ENCODE results near the gene ATRX.
"Not testable (repeated sequence)": the region's sequence is repeated elsewhere in the genome, so short reads cannot be mapped to it uniquely, and the experiment has no call there.

Gene ATRX

GRCh38 chrX:77689376-77689775 is 96.6 kb downstream of the ATRX start:
- H3K4me3 ChIP-seq (ENCODE audit: low read length in 2 of 2), result no peak overlapping the region
- H3K27me3 ChIP-seq (ENCODE audit: control insufficient read depth in 2 of 2, insufficient read depth in 2 of 2, low read length in 2 of 2), result no peaks in the 10 kb centered on the region
- no peak overlapping the region for H3K9ac ChIP-seq (ENCODE audit: low read depth in 1 of 2, low read length in 2 of 2)
- H3K27ac ChIP-seq (ENCODE audit: low read depth in 2 of 2, low read length in 2 of 2), result no peak overlapping the region
- no peaks in the 10 kb centered on the region for H3K36me3 ChIP-seq (ENCODE audit: control insufficient read depth in 2 of 2, insufficient read depth in 2 of 2, low read length in 2 of 2)
- no peaks in the 10 kb centered on the region for H3K9me3 ChIP-seq (ENCODE audit: control insufficient read depth in 2 of 2, low read length in 2 of 2)
- no peaks in the 10 kb centered on the region for H3K4me1 ChIP-seq (ENCODE audit: control insufficient read depth in 2 of 2, insufficient read depth in 2 of 2, low read length in 2 of 2)

GRCh38 chrX:77685683-77686082 is 100.3 kb downstream of the ATRX start:
- not testable (repeated sequence) for H3K27ac ChIP-seq (ENCODE audit: low read depth in 2 of 2, low read length in 2 of 2); H3K36me3 ChIP-seq (ENCODE audit: control insufficient read depth in 2 of 2, insufficient read depth in 2 of 2, low read length in 2 of 2)

DNA sequence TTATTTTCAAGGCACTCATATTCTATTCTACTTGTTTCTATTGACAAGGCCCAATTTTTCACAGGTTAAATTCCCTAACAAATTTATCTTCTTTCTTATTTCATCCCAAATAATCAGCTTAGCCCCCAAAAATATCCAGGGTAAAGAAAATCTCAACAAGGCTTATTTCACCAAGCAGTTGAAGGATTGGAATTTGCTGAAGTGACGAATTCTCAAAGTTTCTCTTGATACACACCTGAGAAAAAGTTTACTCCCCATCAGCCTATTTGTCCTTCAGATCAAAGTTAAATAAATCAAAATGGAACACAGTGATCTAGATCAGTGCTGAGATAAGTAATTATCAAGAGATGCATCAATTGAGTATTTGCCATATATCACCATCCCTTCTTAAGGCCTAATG is 106.9 kb downstream of the ATRX start:
- Histone ChIP-seq H3K9me3 (ENCODE audit: control insufficient read depth in 2 of 2, low read length in 2 of 2) (no peaks in the 10 kb centered on the region), H3K4me1 (ENCODE audit: control insufficient read depth in 2 of 2, insufficient read depth in 2 of 2, low read length in 2 of 2) (no peaks in the 10 kb centered on the region), H3K4me3 (ENCODE audit: low read length in 2 of 2) (no peak overlapping the region), H3K27ac (ENCODE audit: low read depth in 2 of 2, low read length in 2 of 2) (no peak overlapping the region), H3K9ac (ENCODE audit: low read depth in 1 of 2, low read length in 2 of 2) (no peak overlapping the region), H3K27me3 (ENCODE audit: control insufficient read depth in 2 of 2, insufficient read depth in 2 of 2, low read length in 2 of 2) (no peaks in the 10 kb centered on the region), H3K36me3 (ENCODE audit: control insufficient read depth in 2 of 2, insufficient read depth in 2 of 2, low read length in 2 of 2) (peaks cover 0 to 6% of the 10 kb centered on the region in 2 donors)

More at GRCh38 chrX:77685683-77686082, 100.3 kb downstream of the ATRX start:
- not testable (repeated sequence) for H3K27me3 ChIP-seq (ENCODE audit: control insufficient read depth in 2 of 2, insufficient read depth in 2 of 2, low read length in 2 of 2); H3K9ac ChIP-seq (ENCODE audit: low read depth in 1 of 2, low read length in 2 of 2); H3K4me1 ChIP-seq (ENCODE audit: control insufficient read depth in 2 of 2, insufficient read depth in 2 of 2, low read length in 2 of 2); H3K9me3 ChIP-seq (ENCODE audit: control insufficient read depth in 2 of 2, low read length in 2 of 2); H3K4me3 ChIP-seq (ENCODE audit: low read length in 2 of 2)

GRCh38 chrX:77675986-77676385 is 110.0 kb downstream of the ATRX start:
- no peaks in the 10 kb centered on the region for H3K27me3 ChIP-seq (ENCODE audit: control insufficient read depth in 2 of 2, insufficient read depth in 2 of 2, low read length in 2 of 2)
- H3K36me3 ChIP-seq (ENCODE audit: control insufficient read depth in 2 of 2, insufficient read depth in 2 of 2, low read length in 2 of 2), result no peaks in the 10 kb centered on the region
- H3K9me3 ChIP-seq (ENCODE audit: control insufficient read depth in 2 of 2, low read length in 2 of 2), result no peaks in the 10 kb centered on the region
- H3K9ac ChIP-seq (ENCODE audit: low read depth in 1 of 2, low read length in 2 of 2), result no peak overlapping the region
- no peak overlapping the region for H3K27ac ChIP-seq (ENCODE audit: low read depth in 2 of 2, low read length in 2 of 2)
- no peak overlapping the region for H3K4me3 ChIP-seq (ENCODE audit: low read length in 2 of 2)
- H3K4me1 ChIP-seq (ENCODE audit: control insufficient read depth in 2 of 2, insufficient read depth in 2 of 2, low read length in 2 of 2), result no peaks in the 10 kb centered on the region

GRCh38 chrX:77668391-77669237 is 117.4 kb downstream of the ATRX start:
- Histone ChIP-seq H3K4me1 (ENCODE audit: control insufficient read depth in 2 of 2, insufficient read depth in 2 of 2, low read length in 2 of 2) (no peaks in the 10 kb centered on the region), H3K27me3 (ENCODE audit: control insufficient read depth in 2 of 2, insufficient read depth in 2 of 2, low read length in 2 of 2) (no peaks in the 10 kb centered on the region), H3K4me3 (ENCODE audit: low read length in 2 of 2) (no peak overlapping the region), H3K9me3 (ENCODE audit: control insufficient read depth in 2 of 2, low read length in 2 of 2) (no peaks in the 10 kb centered on the region), H3K27ac (ENCODE audit: low read depth in 2 of 2, low read length in 2 of 2) (no peak overlapping the region), H3K9ac (ENCODE audit: low read depth in 1 of 2, low read length in 2 of 2) (no peak overlapping the region), H3K36me3 (ENCODE audit: control insufficient read depth in 2 of 2, insufficient read depth in 2 of 2, low read length in 2 of 2) (no peaks in the 10 kb centered on the region)

DNA sequence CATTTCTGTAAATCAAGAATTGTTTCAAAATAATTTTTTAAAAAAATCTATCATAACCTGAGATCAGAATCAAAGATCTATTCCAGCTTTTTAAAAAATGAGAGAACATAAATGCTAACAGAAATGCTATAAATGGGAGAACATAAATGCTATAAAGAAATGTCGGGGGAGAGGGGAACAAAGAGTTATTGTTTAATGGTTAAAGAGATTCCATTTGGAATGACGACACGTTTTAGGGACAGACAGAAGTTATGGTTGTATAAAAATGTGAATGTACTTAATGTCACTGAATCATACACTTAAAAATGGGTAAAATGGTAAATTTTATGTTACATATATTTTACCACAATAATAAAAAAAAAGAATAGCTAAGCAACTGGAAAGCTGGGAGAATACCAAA is 127.1 kb downstream of the ATRX start:
- Histone ChIP-seq H3K36me3 (ENCODE audit: control insufficient read depth in 2 of 2, insufficient read depth in 2 of 2, low read length in 2 of 2) (peaks cover 3 to 5% of the 10 kb centered on the region in 2 donors), H3K27me3 (ENCODE audit: control insufficient read depth in 2 of 2, insufficient read depth in 2 of 2, low read length in 2 of 2) (no peaks in the 10 kb centered on the region), H3K27ac (ENCODE audit: low read depth in 2 of 2, low read length in 2 of 2) (no peak overlapping the region), H3K4me3 (ENCODE audit: low read length in 2 of 2) (no peak overlapping the region), H3K9me3 (ENCODE audit: control insufficient read depth in 2 of 2, low read length in 2 of 2) (no peaks in the 10 kb centered on the region), H3K9ac (ENCODE audit: low read depth in 1 of 2, low read length in 2 of 2) (no peak overlapping the region), H3K4me1 (ENCODE audit: control insufficient read depth in 2 of 2, insufficient read depth in 2 of 2, low read length in 2 of 2) (no peaks in the 10 kb centered on the region)

DNA sequence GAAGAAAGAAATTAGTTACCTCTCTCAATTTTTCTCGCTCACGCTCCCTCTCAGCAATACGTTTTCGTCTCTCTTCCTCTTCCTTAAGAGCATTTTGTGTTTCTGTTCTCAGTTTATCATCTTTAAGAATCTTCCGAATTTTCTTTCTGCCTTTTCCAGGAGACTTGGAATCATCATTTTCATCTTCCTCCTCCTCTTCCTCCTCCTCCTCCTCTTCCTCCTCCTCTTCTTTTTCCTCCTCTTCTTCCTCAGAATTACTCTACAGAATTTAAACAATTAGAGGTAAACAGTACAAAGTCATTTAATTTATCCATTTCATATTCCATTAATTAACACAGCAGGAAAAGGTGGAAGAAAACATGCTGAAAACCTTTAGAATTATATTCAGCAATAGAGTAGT is 133.9 kb downstream of the ATRX start:
- Histone ChIP-seq H3K27ac (ENCODE audit: low read depth in 2 of 2, low read length in 2 of 2) (no peak overlapping the region), H3K4me1 (ENCODE audit: control insufficient read depth in 2 of 2, insufficient read depth in 2 of 2, low read length in 2 of 2) (no peaks in the 10 kb centered on the region), H3K27me3 (ENCODE audit: control insufficient read depth in 2 of 2, insufficient read depth in 2 of 2, low read length in 2 of 2) (no peaks in the 10 kb centered on the region), H3K4me3 (ENCODE audit: low read length in 2 of 2) (no peak overlapping the region), H3K9me3 (ENCODE audit: control insufficient read depth in 2 of 2, low read length in 2 of 2) (no peaks in the 10 kb centered on the region), H3K36me3 (ENCODE audit: control insufficient read depth in 2 of 2, insufficient read depth in 2 of 2, low read length in 2 of 2) (peaks cover 3 to 5% of the 10 kb centered on the region in 2 donors), H3K9ac (ENCODE audit: low read depth in 1 of 2, low read length in 2 of 2) (no peak overlapping the region)

DNA sequence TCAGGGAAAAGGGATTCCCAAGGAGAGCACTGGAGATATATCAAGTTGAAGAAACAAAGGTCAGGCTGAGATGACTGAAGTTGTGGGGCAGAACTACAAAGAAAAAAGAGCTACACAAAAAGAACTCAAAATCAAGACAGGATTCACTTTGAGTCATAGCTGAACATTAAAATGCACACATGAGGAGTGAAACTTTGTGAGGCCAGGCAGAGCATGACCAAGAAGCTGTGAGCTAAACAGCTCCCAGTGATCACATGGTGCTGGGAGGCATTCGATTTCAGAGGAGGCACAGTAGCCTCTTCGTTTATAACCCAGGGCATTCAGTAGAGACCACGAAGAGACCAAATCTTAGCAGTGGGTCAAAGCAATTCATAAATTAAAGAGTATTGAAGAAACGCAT is 145.3 kb downstream of the ATRX start:
- Histone ChIP-seq H3K4me1 (ENCODE audit: control insufficient read depth in 2 of 2, insufficient read depth in 2 of 2, low read length in 2 of 2) (no peaks in the 10 kb centered on the region), H3K36me3 (ENCODE audit: control insufficient read depth in 2 of 2, insufficient read depth in 2 of 2, low read length in 2 of 2) (no peaks in the 10 kb centered on the region), H3K27me3 (ENCODE audit: control insufficient read depth in 2 of 2, insufficient read depth in 2 of 2, low read length in 2 of 2) (no peaks in the 10 kb centered on the region), H3K9ac (ENCODE audit: low read depth in 1 of 2, low read length in 2 of 2) (no peak overlapping the region), H3K9me3 (ENCODE audit: control insufficient read depth in 2 of 2, low read length in 2 of 2) (no peaks in the 10 kb centered on the region), H3K27ac (ENCODE audit: low read depth in 2 of 2, low read length in 2 of 2) (no peak overlapping the region), H3K4me3 (ENCODE audit: low read length in 2 of 2) (no peak overlapping the region)

- Histone ChIP-seq H3K36me3 (ENCODE audit: control insufficient read depth in 2 of 2, insufficient read depth in 2 of 2, low read length in 2 of 2) (peaks cover 0 to 5% of the 10 kb centered on the region in 2 donors), H3K27ac (ENCODE audit: low read depth in 2 of 2, low read length in 2 of 2) (no peak overlapping the region), H3K4me1 (ENCODE audit: control insufficient read depth in 2 of 2, insufficient read depth in 2 of 2, low read length in 2 of 2) (no peaks in the 10 kb centered on the region), H3K4me3 (ENCODE audit: low read length in 2 of 2) (no peak overlapping the region), H3K27me3 (ENCODE audit: control insufficient read depth in 2 of 2, insufficient read depth in 2 of 2, low read length in 2 of 2) (no peaks in the 10 kb centered on the region), H3K9me3 (ENCODE audit: control insufficient read depth in 2 of 2, low read length in 2 of 2) (no peaks in the 10 kb centered on the region), H3K9ac (ENCODE audit: low read depth in 1 of 2, low read length in 2 of 2) (no peak overlapping the region)
Measured at GRCh38 chrX:77639820-77640219, 146.2 kb downstream of the ATRX start.

DNA sequence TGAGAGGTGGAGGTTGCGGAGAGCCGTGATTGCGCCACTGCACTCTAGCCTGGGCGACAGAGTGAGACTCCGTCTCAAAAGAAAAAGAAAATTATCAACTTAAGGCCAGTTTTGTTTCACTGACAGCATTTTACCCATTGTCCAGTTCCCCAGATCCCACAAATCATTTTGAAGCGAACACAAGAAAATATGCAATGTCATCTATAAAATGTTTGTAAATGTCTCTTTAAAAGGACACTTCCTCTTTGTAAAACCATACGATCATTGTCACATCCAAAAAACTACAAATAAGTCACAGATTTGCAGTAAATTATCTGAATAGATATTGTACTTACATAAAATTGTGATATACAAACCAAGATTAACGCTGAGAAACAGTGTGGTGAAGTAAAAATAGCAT is 147.6 kb downstream of the ATRX start:
- H3K27ac ChIP-seq (ENCODE audit: low read depth in 2 of 2, low read length in 2 of 2), result no peak overlapping the region
- peaks cover 0 to 11% of the 10 kb centered on the region in 2 donors for H3K36me3 ChIP-seq (ENCODE audit: control insufficient read depth in 2 of 2, insufficient read depth in 2 of 2, low read length in 2 of 2)
- no peak overlapping the region for H3K9ac ChIP-seq (ENCODE audit: low read depth in 1 of 2, low read length in 2 of 2)
- H3K27me3 ChIP-seq (ENCODE audit: control insufficient read depth in 2 of 2, insufficient read depth in 2 of 2, low read length in 2 of 2), result no peaks in the 10 kb centered on the region
- no peaks in the 10 kb centered on the region for H3K4me1 ChIP-seq (ENCODE audit: control insufficient read depth in 2 of 2, insufficient read depth in 2 of 2, low read length in 2 of 2)
- H3K9me3 ChIP-seq (ENCODE audit: control insufficient read depth in 2 of 2, low read length in 2 of 2), result no peaks in the 10 kb centered on the region
- H3K4me3 ChIP-seq (ENCODE audit: low read length in 2 of 2), result no peak overlapping the region
